Tibial artery (tissue), 4 donors: ENCODE data around the gene RTRAF.
A peak's percentile ranks its signal among the peaks of the same experiment; 100 is the strongest.

Source experiments
- DNase-seq, 2 donors: peaks; one replicate each; pipeline ENCODE4 v3.0.0-alpha.2; 2019
- H3K27ac ChIP-seq, 2 donors: fragments of 200-600 bp; sonication (generic) in 1 of 2; 1 replicate in 1 of 2; 2 replicates in 1 of 2; pipeline ENCODE4 v1.5.1; 2018 to 2019; ENCODE audit warnings: mild to moderate bottlenecking in 1 of 2
- H3K27me3 ChIP-seq, 2 donors: fragments of 200-600 bp; sonication (generic) in 1 of 2; one replicate each; pipeline versions ENCODE4 v1.5.1 to v1.6.0; 2016 to 2019
- H3K36me3 ChIP-seq, 3 donors: fragments of 200-600 bp; sonication (generic) in 2 of 3; one replicate each; pipeline ENCODE4 v1.5.1; 2016 to 2019; ENCODE audit warnings: mild to moderate bottlenecking in 2 of 3
- H3K4me1 ChIP-seq, 4 donors: fragments of 200-600 bp; sonication (generic) in 2 of 4; 1 replicate in 3 of 4; 2 replicates in 1 of 4; pipeline ENCODE4 v1.5.1; 2016 to 2019
- H3K4me3 ChIP-seq, 2 donors: fragments of 200-600 bp; sonication (generic) in 1 of 2; 1 replicate in 1 of 2; 2 replicates in 1 of 2; pipeline ENCODE4 v1.5.1; 2018 to 2019; ENCODE audit warnings: mild to moderate bottlenecking in 2 of 2
- H3K9me3 ChIP-seq, 3 donors: fragments of 200-600 bp; sonication (generic) in 1 of 3; one replicate each; pipeline ENCODE4 v1.5.1; 2016 to 2019
- CTCF ChIP-seq, 2 experiments: fragments of 200-600 bp in 1 of 2; fragments of 450-650 bp in 1 of 2; IDR thresholded peaks; one replicate each; pipeline ENCODE4 v1.5.1; 2017 to 2019; ENCODE audit warnings: antibody characterized with exemption in 2 of 2, mild to moderate bottlenecking in 1 of 2, moderate library complexity in 1 of 2
- intact Hi-C: fragments of 100-400 bp; cut with DNase I; formaldehyde crosslinking; loops from one replicate; pipeline ENCODE4 v1.15.0; 2023; ENCODE audit warnings: low total_unique reads

The RTRAF gene

DNA sequence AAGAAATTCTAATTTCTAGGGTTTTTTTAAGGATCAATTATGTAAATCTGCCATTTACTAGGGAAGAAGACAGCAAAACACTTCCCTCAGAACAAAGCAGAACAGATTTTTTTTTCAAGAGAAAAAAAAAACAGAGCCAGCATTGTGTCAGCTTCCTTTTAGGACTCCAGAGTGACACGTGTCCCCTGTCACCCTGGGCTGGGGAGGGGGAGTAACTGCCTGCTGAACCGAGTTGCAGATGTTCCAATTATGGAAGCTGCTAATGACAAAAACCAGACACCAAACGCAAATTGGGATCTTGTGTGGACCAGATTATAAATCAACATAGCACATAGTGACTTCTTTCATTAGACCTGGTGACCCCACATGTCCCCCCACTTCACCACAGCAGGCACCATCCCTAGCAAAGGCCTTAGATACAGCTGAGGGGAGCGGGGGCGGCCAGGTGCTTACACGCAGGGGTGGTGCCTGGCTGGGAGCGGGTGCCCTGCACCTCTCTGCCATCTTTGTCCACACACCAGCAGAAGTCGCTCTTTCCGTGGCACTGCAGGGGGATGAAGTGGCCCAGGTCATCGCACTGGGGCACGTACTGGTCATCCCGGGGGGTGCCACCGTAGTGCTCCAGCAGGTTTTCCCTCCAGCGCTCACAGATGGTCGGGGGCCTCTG is 25.4 kb downstream of the RTRAF start:
- TF ChIP-seq CTCF (IDR thresholded peaks at IDR 0.05) = no peak
- intact Hi-C loops = no loop called here

GRCh38 chr14:52015411-52016030 is 26.2 kb downstream of the RTRAF start:
- Histone ChIP-seq H3K4me1 (peaks cover 0 to 13% (median 9%) of the 10 kb centered on the region in 4 donors), H3K27me3 (no peaks in the 10 kb centered on the region), H3K27ac (no peak overlapping the region), H3K36me3 (peaks cover 12 to 30% (median 25%) of the 10 kb centered on the region in 3 donors), H3K4me3 (no peak overlapping the region), H3K9me3 (no peaks in the 10 kb centered on the region)
- no peak for DNase-seq
- TF ChIP-seq CTCF (IDR thresholded peaks at IDR 0.05) = peak; percentile 17 to 24
- intact Hi-C loops = no loop called here

More for the DNA sequence above, 25.4 kb downstream of the RTRAF start:
- Histone ChIP-seq H3K27me3 (no peaks in the 10 kb centered on the region), H3K27ac (no peak overlapping the region), H3K9me3 (no peaks in the 10 kb centered on the region), H3K36me3 (peaks cover 19 to 34% (median 31%) of the 10 kb centered on the region in 3 donors), H3K4me3 (no peak overlapping the region), H3K4me1 (peaks cover 0 to 13% (median 9%) of the 10 kb centered on the region in 4 donors)
- DNase-seq = no peak

DNA sequence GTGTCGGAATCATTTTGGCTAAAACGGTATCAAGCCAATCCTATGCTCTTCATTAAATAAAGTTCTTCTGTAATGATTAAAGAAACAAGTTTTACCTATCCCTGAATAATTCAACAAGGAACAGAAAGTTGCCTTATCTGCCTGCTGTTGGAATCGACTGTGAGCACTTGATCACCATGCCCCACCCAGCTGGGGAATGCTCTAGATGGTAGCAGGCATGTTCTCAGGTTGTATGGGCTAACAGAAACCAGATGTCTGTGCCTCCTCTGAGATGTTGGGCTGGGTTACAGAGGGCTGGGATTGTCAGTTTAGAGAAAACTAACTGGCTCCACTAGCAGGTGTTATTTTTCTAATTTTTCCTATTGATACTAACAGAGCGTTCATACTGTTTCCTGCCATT is 28.9 kb downstream of the RTRAF start:
- no peak for DNase-seq
- H3K36me3 ChIP-seq = peaks cover 0 to 18% (median 12%) of the 10 kb centered on the region in 3 donors
- no peaks in the 10 kb centered on the region for H3K4me1 ChIP-seq
- no peak for TF ChIP-seq CTCF (IDR thresholded peaks at IDR 0.05)
- intact Hi-C loops = no loop called here
- no peak overlapping the region for H3K4me3 ChIP-seq
- no peak overlapping the region for H3K27ac ChIP-seq
- H3K9me3 ChIP-seq = no peaks in the 10 kb centered on the region
- H3K27me3 ChIP-seq = no peaks in the 10 kb centered on the region

DNA sequence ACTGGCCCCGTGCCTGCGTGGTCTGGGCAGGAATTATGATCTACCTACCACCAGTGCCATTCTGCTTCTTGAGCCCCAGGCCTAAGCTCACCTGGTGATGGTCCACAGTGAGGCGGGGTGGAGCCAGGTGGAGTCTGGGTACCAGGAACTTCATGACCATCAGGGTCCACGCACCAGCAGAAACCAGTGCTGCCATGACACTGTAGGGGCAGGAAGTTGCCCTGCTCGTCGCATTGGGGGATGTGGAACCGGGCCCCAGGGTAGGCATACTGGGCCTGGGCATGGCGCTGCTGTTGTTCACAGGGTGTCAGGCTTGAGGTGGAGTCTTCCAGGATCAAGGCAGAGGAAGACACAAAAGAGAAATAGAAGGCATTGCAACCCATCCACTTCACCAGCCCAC is 29.6 kb downstream of the RTRAF start:
- Histone ChIP-seq H3K27me3 (no peaks in the 10 kb centered on the region), H3K4me3 (no peak overlapping the region), H3K4me1 (peaks cover 0 to 4% (median 2%) of the 10 kb centered on the region in 4 donors), H3K27ac (no peak overlapping the region), H3K9me3 (no peaks in the 10 kb centered on the region), H3K36me3 (peaks cover 0 to 18% (median 12%) of the 10 kb centered on the region in 3 donors)
- no peak for DNase-seq
- no peak for TF ChIP-seq CTCF (IDR thresholded peaks at IDR 0.05)
- intact Hi-C loops = no loop called here

DNA sequence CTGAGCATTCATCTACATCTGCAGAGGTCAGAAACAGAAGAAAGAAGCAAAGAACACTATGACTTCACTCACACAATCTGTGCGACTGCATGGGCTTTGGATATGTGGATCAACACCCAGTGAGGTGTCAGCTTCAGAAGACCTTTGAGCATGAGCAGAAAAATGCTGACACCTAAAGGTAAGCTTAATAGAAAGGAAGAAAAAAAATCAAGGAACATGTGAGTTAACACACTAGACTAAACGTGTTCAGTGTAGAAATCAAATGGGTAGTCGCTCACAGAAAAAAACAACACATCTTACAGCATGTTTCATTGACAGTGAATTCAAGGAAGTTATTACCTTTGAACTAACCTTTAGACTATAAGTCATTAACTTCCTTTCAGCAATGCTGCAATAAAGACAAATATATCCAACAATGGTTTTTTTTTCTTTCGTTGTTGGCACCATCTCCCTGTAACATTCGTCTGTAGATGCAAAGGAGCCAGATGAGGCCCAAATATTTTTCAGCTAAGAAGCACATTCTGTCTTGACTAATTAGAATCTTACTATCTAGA is 30.9 kb downstream of the RTRAF start:
- no peak overlapping the region for H3K27ac ChIP-seq

More for the DNA sequence above, 30.9 kb downstream of the RTRAF start:
- peaks cover 0 to 18% (median 12%) of the 10 kb centered on the region in 3 donors for H3K36me3 ChIP-seq
- no peak for TF ChIP-seq CTCF (IDR thresholded peaks at IDR 0.05)
- no peak for DNase-seq
- H3K4me3 ChIP-seq = no peak overlapping the region
- peaks cover 0 to 16% (median 5%) of the 10 kb centered on the region in 4 donors for H3K4me1 ChIP-seq
- intact Hi-C loops = no loop called here
- H3K9me3 ChIP-seq = no peaks in the 10 kb centered on the region
- no peaks in the 10 kb centered on the region for H3K27me3 ChIP-seq
